ENCODE results near the gene PLPP1.

PLPP1 gene

GRCh38 chr5:55534436-55535198 lies at the start of gene PLPP1:
Gene PLPP1, minus strand, starts transcription at chr5:55534964. Its CDS starts 335 bp downstream, at chr5:55534629.
- peak; percentile 75 to 87 for DNase-seq

DNA sequence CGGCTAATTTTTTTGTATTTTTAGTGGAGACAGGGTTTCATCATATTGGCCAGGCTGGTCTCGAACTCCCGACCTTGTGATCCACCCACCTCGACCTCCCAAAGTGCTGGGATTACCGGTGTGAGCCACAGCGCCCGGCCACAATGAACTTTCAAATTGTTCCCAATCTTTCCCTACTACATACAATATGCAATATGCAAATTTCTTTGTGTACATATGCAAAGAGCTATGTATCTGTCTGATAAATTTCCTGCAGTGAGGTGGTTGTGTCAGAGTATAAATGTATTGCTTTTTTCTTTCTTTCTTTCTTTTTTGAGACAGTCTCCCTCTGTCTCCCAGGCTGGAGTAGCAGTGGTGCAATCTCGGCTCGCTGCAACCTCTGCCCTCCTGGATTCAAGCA lies 48.8 kb upstream of the PLPP1 start:
- DNase-seq: peak; percentile 1 to 25

GRCh38 chr5:55582256-55582655 lies 47.5 kb upstream of the PLPP1 start:
- no peak for DNase-seq

- DNase-seq: no peak
These were observed 45.3 kb upstream of the PLPP1 start for GRCh38 chr5:55580042-55580441.

DNA sequence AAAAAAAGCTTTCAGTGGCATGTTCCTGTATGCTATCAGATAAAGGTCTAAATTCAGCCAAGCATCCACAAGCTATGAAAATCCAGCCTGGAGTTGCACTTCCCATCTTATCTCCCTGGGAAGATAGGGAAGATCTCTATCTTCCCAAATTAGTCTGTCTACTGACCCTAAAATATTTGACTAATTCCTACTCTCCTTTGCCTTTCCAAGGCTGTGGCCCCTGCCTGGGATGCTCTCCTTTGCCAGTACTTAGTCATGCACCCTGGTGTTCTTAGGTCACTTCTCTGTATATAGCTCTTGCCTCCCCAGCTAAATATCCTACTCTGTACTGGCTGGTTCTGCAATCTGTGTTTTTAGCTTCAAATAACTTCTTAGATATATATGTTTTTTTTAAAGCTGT lies 44.0 kb upstream of the PLPP1 start:
- DNase-seq: no peak

- DNase-seq: no peak
These were observed 42.7 kb upstream of the PLPP1 start for GRCh38 chr5:55577353-55578060.

- no peak for DNase-seq
These were observed 41.9 kb upstream of the PLPP1 start for GRCh38 chr5:55576661-55577060.

- no peak for DNase-seq
These were observed 41.2 kb upstream of the PLPP1 start for GRCh38 chr5:55575815-55576583.

DNA sequence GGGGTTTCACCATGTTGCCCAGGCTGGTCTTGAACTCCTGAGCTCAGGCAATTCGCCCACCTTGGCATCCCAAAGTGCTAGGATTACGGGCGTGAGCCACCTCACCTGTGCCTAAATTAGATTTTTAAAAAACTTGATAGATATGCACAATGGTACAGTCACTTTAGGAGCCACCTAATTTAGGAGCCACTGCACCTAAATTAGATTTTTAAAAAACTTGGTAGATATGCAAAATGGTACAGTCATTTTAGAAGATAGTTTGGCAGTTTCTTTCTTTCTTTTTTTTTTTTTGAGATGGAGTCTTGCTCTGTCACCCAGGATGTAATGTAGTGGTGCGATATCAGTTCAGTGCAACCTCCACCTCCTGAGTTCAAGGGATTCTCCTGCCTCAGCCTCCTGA lies 37.8 kb upstream of the PLPP1 start:
- no peak for DNase-seq

- no peak for DNase-seq
These were observed 37.3 kb upstream of the PLPP1 start for GRCh38 chr5:55572020-55572419.

- DNase-seq: no peak
These were observed 35.8 kb upstream of the PLPP1 start for GRCh38 chr5:55570570-55570969.

- DNase-seq: no peak
These were observed 35.3 kb upstream of the PLPP1 start for GRCh38 chr5:55570026-55570425.

DNA sequence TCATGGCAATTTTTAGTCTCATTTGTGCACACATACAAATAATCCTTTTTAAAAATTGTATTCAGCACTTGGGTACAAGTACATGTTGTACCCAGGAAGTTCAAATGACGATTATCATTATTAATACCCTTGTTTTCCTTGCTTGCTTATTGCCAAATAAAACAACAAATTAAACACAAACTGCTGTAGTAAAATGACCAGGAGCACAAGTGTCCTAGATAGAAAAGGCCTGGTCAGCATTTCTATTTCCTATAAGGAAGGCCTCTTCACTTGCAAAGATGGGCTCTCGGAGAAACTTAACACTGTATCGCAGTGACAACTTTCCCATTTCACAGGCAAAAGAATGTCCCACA lies 34.7 kb upstream of the PLPP1 start:
- DNase-seq: no peak

DNA sequence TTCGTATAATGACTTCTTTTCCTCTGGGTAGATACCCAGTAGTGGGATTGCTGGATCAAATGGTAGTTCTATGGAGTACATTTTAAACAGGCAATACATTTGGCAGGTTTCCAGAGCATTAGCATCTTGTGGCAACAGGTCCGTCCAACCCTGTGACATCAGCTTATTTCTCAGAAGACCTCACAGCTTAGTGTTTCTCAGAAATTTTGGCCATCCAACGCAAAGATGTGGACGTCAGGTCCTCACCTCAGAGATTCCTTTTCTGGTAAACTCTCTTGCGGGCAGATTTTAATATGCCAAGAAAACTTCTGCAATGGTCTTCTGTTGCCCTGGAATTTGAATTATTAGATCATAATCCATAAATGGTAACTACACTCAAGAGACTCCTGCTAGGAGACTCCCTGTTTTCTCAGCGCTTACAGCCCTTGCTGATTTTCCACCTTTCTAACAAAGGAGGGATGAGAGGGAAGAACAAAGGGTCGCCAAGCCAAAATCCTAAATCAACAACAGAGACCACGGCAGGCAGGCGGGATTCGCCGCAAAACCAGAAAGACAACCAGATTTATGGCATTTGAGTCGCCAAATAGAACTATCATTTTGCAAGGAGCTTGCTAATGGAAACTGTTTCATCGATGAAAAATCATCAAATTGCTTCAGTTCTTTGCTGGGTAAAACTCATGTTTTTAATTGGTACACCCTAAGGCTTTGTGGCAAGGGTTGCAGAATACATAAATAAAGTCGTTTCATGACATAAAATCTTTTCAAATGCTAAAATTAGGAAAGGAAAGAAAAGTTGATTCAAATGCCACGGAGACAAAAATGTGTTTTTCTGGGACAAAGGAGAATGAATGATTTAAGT lies 34.1 kb upstream of the PLPP1 start:
- no peak for DNase-seq

GRCh38 chr5:55564721-55565120 lies 30.0 kb upstream of the PLPP1 start:
- no peak for DNase-seq

DNA sequence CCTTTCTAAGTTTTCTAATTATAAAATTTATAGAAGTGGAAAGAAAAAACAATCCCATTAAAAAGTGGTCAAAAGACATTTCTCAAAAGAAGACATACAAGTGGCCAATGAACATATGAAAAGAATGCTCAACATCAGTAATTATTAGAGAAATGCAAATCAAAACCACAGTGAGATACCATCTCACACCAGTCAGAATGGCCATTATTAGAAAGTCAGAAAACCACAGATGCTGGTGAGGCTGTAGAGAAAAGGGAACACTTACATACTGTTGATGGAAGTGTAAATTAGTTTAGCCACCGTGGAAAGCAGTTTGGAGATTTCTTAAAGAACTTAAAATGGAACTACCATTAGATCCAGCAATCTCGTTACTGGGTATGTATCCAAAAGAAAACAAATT lies 23.7 kb upstream of the PLPP1 start:
- DNase-seq: no peak

DNA sequence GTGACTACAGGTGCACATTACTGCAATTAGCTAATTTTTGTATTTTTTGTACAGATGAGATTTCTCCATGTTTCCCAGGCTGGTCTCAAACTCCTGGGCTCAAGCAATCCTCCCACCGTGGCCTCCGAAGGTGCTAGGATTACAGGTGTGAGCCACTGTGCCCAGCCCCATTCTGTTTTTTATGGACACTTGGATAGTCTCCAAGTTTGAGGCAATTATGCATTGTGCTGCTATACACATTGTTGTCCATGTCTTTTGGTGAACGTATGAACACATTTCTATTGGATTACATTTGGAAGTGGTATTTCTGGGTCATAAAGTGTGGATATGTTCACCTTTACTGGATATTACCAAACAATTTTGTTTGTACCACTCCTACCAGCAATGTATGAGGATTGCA lies 22.4 kb upstream of the PLPP1 start:
- DNase-seq: no peak

- no peak for DNase-seq
These were observed 19.9 kb upstream of the PLPP1 start for GRCh38 chr5:55554585-55555202.

DNA sequence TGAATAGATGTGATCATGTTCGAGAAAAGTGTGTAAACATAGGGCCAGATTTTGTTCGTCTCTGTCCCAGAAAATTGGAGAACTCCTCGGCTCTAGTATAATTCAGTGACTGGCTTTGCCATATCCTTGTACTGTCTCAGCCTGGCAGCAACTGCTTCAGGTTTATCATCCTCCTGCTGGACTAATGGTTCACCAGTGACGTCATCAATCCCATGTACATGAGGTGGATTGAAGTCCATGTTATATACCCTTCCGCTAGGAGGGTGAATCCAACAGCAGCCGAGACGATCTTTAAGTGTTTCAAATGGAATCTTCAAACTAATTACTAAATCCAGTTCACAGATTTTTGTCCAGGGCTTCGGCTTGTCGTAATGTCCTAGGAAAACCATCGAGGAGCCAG lies 17.1 kb upstream of the PLPP1 start:
- no peak for DNase-seq

GRCh38 chr5:55551358-55551757 lies 16.6 kb upstream of the PLPP1 start:
- DNase-seq: no peak

DNA sequence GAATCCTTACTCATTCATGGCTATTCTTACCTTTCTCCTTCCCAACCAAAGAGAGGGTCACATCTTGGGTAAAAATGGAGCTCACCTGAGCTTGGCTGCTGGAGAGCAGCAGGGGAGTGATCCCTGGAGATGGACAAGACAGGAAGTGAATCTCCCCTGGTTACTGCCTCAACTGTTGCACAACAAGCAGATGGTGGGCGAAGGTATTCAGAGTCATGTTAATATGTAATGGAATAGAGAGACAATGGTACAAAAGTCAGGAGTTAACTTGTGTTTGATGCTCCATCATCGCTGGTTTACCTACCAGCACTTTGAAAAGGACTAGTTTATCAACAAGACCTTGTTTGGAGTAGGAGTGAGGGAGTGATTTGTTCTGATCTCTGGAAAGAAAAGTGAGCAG lies 13.0 kb upstream of the PLPP1 start:
- DNase-seq: no peak

DNA sequence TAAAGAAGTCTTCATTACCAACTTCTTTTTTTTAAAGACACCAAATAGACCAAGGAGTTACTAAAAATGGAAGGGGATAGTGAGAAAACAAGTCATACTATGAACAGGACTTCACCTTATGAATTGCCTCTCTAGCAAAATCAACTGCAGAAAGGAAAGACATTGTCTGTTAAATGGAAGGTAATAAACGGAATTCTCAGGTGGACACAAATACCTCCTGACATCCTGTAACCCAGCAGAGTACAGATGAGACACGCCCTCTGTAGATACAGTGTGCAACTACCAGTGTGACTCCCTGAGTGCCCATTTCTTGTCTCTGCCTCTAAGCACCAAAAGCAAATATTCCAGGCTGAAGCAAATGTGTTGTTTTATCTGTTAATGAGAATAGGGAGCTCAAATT lies 12.2 kb upstream of the PLPP1 start:
- peak; percentile 2 to 38 for DNase-seq
